Epithelial cell of proximal tubule (primary cell): ENCODE measurements around the gene GPR146. TPM values are rescaled to one million over a fixed set of nuclear protein-coding genes. Genes with fewer than 3 reads are reported as not detected.

Source experiments
- DNase-seq: peaks from one replicate; pipeline ENCODE4 v3.0.0-alpha.2; 2011; ENCODE audit warnings: low read depth
- H3K4me3 ChIP-seq: 2 replicates; pipeline ENCODE4 v1.5.1; 2011; ENCODE audit warnings: low read depth, mild to moderate bottlenecking, low read length
- CTCF ChIP-seq: conservative IDR thresholded peaks from 2 replicates; pipeline ENCODE4 v1.5.1; 2012; ENCODE audit warnings: low read depth, mild to moderate bottlenecking, low read length
- total RNA-seq: library from RNA; depleted of rRNA; stranded (reverse); fragments of >200 nt; gene quantifications from 2 replicates; pipeline ENCODE4 v1.2.3, GENCODE V29; 2015

Gene GPR146
- total RNA-seq, 1 donor from 2014 or later: 0.23 TPM

- TF ChIP-seq CTCF: no peak
- no peak for DNase-seq
- H3K4me3 ChIP-seq: no peak overlapping the region
Measured at GRCh38 chr7:1095621-1096155, 51.3 kb downstream of the GPR146 start.

GRCh38 chr7:1096156-1097119 is 52.1 kb downstream of the GPR146 start:
- no peak for DNase-seq
- no peak overlapping the region for H3K4me3 ChIP-seq
- TF ChIP-seq CTCF: no peak

- no peak for DNase-seq
- no peak for TF ChIP-seq CTCF
- H3K4me3 ChIP-seq: no peak overlapping the region
Measured at GRCh38 chr7:1097120-1097504, 52.8 kb downstream of the GPR146 start.

GRCh38 chr7:1098243-1099153 is 54.2 kb downstream of the GPR146 start:
- H3K4me3 ChIP-seq: no peak overlapping the region
- TF ChIP-seq CTCF: no peak
- no peak for DNase-seq

- no peak overlapping the region for H3K4me3 ChIP-seq
- TF ChIP-seq CTCF: no peak
- no peak for DNase-seq
Measured at GRCh38 chr7:1099154-1099542, 54.8 kb downstream of the GPR146 start.

- TF ChIP-seq CTCF: no peak
- no peak for DNase-seq
- no peak overlapping the region for H3K4me3 ChIP-seq
Measured at GRCh38 chr7:1099637-1100036, 55.3 kb downstream of the GPR146 start.
